ENCODE results near the gene CATSPERE.

- TF ChIP-seq CTCF (IDR thresholded peaks at IDR 0.05) (no peak), EP300 (IDR thresholded peaks at IDR 0.05) (no peak)
Observed at GRCh38 chr1:244614879-244615278, 153.8 kb downstream of the CATSPERE start.
